Embryonic facial prominence (tissue), 1 donor: Measurements from ENCODE around the gene STX1A.

Experiments
- DNase-seq: peaks from one replicate; pipeline ENCODE4 v3.0.0-alpha.2; 2016; ENCODE audit errors: extremely low spot score

The STX1A gene

DNA sequence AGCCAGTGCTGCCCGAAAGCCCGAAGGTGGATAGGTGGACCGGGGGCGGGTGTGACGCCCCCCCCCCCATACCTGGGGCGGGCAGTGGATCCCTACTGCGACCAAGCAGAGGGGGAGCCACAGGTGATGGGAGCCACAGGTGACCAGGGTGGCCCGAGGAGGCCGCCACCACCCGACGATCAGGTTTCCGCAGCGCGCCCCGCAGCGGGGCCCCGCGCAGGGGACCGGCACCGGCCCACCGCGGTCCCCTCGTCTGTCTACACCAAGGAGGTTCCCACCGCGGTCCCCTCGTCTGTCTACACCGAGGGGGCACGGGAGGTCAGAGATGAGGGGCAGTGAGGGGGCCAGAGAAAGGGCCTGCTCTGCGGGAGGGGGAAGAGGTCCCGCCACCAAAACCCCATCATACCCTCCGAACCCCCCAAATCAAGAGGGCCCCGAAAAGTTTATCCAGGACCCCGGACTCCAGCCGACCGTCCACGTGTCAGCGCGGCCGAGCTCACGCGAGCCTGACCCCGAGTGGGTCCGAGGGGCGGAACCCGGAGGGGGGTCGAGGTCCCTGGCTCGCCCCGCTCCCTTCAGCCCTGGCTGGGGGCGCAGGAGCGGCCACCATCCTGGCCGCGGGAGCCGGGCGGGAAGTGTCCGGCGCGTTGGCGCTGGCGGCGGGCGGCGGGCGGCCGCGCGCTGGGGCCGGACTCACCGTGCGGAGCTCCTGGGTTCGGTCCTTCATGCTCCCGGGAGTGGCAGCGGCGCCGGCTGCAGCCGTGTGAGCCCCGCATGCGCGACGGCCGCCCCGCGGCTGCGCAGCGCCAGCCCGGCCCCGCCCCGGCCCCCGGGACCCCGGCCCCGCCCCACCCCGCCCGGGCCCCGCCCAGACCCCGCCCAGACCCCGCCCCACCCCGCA is at the start of gene STX1A:
STX1A (minus strand) TSS at position 765 of the 901 bp plus-strand sequence; CDS start at position 727, 38 bp downstream.
- DNase-seq, result no peak

DNA sequence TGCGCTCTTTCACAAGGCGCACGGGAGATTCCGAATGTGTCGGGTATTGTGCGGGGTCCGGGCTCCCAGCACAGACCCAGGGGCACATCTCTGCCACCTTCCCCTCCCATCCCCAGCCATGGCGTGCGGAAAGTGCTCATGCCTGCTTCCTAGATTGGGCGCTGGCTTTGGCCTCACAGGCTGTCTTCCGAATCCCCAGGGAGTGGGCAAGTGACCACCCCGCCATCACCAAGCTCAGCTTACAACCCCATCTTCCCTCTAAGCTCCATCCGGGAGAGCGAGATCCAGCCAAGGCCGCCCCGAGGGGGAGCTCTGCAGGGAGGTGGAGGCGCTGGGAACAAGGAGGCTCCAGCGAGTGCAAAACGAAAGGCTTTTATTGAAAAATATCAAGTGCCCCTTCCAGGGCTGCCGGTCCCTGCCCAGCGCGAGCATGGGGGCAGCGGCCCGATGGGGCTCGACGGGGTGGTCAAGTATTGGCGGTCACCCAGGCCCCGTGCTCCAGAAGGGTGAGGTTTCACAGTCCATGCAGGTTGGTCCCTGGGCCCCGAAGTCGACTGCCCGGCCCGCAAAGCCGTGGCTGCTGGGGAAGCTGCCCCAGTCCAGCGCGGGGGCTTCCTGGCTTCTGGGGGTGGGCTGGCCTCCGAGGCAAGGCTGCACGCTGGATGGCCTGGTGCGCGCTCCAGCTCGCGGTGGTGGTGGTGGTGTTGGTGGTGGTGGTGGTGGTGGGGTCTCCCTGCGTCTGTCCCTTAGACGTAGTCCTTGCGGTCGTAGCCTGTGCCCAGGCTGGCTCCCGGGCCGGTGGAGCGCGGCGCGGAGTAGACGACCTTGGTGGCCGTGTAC is 49.4 kb upstream of the STX1A start:
- no peak for DNase-seq

- DNase-seq, result no peak
These were observed 47.2 kb upstream of the STX1A start for GRCh38 chr7:73766556-73767229.

- DNase-seq, result no peak
These were observed 43.2 kb upstream of the STX1A start for GRCh38 chr7:73762659-73762999.

- DNase-seq, result no peak
These were observed 42.6 kb upstream of the STX1A start for GRCh38 chr7:73761854-73762658.

GRCh38 chr7:73758581-73759138 is 39.2 kb upstream of the STX1A start:
- DNase-seq, result no peak

GRCh38 chr7:73749931-73750776 is 30.7 kb upstream of the STX1A start:
- DNase-seq, result no peak

DNA sequence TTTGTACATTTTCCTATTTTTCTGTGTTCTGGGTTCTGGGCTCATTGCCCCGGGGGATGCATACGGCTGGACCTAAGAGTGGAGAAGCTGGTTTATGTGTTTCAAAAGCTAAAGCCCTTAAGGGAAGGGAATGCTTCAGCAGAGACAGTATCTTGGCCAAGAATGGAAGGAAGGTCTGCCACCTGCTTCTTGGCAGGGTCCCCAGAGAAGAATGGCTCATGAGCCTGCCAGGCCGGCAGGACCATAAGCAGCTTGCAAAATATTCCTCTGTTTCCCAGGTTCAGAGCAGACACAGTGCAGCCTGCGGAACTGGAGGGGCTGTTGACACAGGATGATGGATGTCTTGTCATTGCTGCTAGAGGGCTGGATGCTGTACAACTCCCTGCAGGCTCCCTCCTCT is 26.9 kb upstream of the STX1A start:
- no peak for DNase-seq

GRCh38 chr7:73742753-73743641 is 23.5 kb upstream of the STX1A start:
- DNase-seq, result no peak

- DNase-seq, result no peak
These were observed 22.9 kb upstream of the STX1A start for GRCh38 chr7:73742338-73742752.

GRCh38 chr7:73741600-73741999 is 22.1 kb upstream of the STX1A start:
- no peak for DNase-seq

DNA sequence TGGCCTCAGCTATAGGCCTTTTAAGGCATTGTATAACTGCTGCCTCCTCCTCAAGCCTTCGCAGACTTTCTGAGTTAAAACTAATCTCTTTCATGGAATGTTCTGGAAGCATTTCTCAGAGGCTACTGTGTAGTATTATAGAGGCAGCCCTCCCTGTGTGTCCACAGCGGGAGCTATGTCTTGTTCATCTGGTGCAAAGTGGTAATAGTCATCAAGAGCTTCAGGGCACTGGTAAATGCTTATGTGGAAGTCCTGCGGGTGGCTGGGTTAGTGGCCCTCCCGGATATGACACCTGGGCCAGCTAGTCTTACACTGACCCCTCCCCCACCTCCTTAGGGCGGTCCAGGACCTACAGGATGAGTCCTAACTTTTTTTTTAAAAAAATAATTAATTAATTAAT is 21.3 kb upstream of the STX1A start:
- no peak for DNase-seq

DNA sequence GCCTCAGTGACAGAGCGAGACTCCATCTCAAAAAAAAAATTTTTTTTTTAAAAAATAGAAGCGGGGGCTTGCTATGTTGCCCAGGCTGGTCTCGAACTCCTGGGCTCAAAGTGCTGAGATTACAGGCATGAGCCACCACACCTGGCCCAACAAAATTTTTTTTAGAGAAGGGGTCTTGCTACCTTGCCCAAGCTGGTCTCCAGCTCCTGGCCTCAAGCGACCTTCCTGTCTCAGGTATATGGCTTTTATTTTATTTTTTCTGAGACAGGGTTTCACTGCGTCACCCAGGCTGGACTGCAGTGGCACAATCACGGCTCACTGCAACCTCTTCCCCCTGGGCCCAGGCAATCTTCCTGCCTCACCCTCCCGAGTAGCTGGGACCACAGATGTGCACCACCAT is 20.7 kb upstream of the STX1A start:
- DNase-seq, result no peak

- DNase-seq, result no peak
These were observed 19.9 kb upstream of the STX1A start for GRCh38 chr7:73739387-73739767.

DNA sequence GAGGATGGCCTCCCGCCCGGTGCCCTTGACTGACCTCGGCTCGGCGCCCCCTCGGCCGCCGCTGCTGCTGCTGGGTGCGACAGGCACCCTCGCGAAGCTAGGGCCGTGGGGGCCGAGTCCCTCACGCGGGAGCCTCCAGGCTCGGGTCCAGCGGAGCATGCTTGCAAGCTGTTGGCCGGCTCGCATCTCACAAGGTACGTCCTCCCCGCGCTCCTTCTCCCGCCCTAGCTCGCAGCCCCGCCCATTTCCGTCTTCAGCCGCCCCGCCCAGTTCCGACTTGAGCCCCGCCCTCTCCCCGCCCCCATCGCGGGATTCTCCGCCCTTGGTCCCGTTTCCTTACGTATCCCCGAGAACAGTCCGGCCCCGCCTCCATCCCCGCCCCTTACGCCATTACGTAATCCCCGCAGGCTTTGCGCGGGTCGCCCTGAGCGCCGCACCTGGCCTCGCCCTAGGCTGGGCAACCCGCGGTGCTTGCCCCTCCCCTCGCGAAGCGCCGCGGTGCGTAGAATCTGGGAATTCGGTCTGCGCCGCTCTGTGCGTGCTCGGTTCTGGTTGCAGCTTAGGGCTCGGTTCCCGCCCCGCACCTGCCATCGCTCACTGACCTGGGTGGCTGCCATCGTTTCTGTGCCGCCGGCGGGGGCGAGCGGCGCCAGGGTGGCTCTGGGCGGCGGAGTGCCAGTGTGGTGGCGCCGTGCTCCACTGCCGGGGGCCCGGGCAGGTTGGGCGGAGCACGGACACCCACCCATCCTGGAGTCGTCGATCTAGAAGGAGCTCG is 19.3 kb upstream of the STX1A start, which contains the start of gene ABHD11:
ABHD11 (minus strand) TSS at position 191 of the 775 bp plus-strand sequence; CDS start at position 159, 32 bp downstream.
- DNase-seq, result peak; percentile 96

DNA sequence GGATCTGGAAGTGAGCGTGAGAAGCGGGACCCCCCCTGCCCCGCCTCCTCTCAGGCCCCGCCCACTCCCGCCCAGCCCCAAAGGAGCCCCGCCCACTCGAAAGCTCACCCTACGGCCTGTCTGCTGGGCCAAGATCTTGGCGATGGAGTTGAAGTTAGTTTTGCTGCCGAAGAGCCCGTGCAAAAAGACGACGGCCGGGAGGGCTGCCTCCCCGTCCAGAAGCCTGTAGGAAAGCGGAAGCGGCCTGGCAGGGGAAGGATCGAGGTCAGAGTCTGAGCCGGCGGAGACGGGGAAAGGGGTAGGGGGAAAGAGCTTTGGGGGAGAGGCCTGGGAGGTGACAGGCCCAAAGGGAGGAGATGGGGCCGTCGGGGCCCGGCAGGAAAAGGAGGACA is 18.7 kb upstream of the STX1A start:
- no peak for DNase-seq

DNA sequence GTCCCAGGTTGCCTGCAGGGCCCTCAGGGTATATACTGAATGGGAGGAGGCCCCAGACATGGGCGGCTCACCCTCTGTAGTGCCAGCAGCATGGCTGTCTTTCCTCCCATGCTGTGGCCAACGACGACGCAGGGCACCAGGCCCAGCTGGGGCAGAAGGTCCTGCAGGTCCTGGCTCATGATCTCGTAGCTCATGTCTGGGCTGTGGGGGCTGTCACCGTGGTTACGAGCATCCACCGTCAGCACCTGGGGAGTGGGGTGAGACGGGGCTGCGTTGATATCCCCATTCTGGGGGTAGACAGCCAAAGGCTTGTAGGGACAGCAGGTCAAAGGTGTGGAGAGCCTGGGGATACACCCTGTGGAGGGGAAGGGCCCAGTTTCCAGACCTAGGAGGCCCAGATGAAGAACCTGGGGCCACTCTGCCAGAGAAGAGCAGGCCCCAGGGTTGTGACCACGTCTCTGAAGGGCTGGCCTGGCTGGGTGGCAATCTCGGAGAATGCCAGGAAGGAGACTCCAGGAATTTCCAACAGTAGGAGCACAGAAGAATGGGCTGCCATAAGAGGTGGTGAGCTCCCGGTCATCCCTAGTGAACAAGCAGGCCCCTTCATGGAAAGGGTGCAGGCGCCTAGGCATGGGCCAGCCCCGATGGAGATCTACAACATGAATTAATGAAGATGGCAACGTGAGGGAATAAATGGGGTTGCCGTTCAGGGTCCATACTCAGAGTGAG is 18.2 kb upstream of the STX1A start:
- DNase-seq, result no peak

- DNase-seq, result no peak
These were observed 17.4 kb upstream of the STX1A start for GRCh38 chr7:73736885-73737284.
